ENCODE measurements around the gene ETFBKMT.

Gene ETFBKMT, protein sequence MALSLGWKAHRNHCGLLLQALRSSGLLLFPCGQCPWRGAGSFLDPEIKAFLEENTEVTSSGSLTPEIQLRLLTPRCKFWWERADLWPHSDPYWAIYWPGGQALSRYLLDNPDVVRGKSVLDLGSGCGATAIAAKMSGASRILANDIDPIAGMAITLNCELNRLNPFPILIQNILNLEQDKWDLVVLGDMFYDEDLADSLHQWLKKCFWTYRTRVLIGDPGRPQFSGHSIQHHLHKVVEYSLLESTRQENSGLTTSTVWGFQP

GRCh38 chr12:31659087-31659942 is at the start of gene ETFBKMT:
Gene ETFBKMT, plus strand, starts transcription at chr12:31659688. Its CDS starts 2,266 bp downstream, at chr12:31661954.
- peak; percentile 92 for DNase-seq (ENCODE audit: low spot score)

- DNase-seq (ENCODE audit: low spot score) = no peak
These were observed 46.7 kb upstream of the ETFBKMT start for GRCh38 chr12:31612819-31613218.

- no peak for DNase-seq (ENCODE audit: low spot score)
These were observed 41.1 kb upstream of the ETFBKMT start for GRCh38 chr12:31618228-31619025.

DNA sequence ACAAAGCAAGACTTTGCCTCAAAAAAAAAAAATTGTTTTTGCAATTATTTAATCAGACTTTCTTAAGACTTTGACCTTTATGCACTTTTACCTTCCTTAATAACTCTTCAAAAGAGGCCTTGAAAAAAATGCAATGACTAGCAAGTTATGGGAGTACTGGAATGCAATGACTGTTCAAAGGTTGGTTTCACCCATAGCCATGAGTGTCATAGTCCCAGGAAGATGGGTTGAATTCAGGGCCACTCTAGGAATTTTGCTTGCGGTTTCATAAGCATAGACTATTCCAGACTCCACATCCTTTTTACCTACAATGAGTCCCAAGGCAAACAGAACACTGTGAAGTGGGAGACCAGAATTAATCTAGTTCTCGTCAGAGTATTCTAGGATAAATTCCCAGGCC is 39.2 kb upstream of the ETFBKMT start:
- no peak for DNase-seq (ENCODE audit: low spot score)

DNA sequence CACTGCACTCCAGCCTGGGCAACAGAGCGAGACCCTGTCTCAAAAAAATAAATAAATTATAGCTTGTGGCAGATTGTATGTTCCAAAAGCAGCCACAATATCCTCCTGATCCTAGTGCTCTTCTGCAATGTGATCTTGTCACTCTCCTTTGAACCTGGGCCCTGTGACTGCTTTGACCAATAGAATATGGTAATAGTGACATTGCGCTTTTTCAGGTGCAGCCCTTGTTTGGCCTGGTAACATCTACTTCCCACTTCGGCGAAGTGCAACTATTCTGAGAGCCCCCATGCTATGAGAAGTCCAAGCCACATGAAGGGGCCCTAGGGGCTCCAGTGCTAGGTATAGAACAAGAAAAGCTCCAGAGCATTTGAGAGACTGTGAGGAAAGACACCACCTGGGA is 37.5 kb upstream of the ETFBKMT start:
- no peak for DNase-seq (ENCODE audit: low spot score)

DNA sequence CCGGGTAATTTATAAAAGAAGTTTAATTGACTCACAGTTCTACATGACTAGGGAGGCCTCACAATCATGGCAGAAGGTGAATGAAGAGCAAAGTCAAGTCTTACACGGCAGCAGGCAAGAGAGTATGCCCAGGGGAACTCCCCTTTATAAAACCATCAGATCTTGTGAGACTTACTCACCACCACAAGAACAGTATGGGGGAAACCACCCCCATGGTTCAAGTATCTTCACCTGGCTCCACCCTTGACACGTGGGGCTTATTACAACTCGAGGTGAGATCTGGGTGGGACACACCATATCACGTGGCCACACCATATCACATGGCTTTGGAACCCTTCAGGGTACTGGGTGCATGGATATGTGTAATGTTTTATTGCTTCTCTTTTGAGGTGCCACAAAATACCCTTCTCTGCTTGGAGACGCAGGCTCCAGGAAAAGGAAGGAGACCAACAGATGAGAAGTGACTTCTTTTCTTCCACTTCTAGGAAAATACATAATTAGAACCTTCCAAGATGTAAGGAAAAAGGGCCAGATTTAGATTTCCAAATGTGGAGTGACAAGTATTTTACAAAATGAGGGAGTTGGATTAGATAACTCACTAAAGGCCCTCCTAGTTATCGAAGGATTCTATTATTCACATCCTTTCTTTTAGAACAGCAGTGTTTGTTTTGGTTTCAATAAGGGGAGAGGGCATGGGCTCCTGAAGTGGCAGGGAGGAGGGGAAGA is 33.1 kb upstream of the ETFBKMT start:
- DNase-seq (ENCODE audit: low spot score) = no peak

DNA sequence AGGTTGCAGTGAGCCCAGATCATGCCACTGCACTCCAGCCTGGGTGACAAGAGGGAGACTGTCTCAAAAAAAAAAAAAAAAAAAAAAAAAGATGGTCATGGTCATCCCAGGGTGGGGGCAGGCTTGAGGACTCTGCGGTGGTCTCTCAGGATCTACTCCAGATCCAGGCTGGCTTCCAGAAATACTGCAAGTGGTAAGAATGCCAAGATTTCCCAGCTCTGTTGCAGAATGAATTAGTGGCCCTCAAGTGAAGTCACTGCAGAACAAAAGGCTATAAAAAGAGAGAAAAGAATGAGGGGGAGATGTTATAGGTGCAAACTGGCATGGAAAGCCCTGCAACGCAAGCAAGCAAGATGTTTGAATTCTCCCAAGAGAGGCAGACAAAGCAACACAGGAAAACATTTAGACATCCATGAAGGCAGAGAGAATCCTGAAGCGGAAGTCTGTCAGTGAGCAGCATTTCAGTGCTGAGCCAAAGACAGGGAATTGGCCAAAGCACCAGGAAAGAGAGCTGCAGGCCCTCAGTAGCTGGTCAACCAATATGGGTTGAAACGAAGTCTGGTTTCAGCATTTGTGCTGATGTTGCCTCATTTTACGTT is 31.9 kb upstream of the ETFBKMT start:
- DNase-seq (ENCODE audit: low spot score) = no peak

DNA sequence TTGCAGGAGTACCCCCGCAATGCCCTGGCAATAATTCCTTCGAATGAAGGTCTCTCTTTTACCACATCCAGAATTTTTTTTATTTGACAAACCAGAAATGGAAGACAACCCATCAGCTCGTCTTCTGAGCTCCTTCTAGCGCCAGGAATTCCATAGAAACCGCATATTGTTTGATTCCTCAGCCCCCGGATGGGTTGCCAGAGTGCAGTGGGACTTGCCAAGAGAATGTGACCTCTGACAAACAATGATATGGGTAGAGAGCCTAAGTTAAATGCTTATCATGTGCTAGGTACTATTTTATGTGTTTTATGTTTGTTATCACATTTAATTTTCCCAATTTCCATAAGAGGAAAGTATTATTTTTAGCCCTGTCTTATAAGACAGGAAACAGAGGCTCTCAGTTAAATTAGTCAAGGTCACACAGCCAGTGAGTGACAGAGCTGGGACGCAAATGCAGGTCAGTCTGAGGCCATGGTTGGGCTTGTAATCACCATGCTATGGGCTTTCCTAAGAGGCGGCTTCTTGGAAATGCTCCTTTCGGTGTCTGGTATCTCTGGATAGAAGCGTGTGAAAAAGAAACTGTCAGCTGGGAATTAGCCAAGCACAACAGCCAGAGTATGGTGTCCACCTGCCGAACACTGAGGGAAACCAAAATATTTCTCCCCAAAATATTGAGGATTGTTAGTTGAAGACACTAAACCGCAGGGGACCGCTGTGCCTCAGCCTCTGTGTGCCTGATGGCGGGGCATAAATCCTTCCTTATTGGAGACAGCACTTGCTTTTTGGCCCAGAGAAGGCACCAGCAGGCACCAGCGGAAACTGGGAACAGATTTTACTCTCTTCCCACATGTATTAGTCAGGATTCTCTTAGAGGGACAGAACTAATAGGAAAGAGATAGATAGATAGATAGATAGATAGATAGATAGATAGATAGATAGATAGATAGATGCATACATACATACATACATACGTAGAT is 29.4 kb upstream of the ETFBKMT start:
- no peak for DNase-seq (ENCODE audit: low spot score)

- DNase-seq (ENCODE audit: low spot score) = no peak
These were observed 28.3 kb upstream of the ETFBKMT start for GRCh38 chr12:31631023-31631724.

DNA sequence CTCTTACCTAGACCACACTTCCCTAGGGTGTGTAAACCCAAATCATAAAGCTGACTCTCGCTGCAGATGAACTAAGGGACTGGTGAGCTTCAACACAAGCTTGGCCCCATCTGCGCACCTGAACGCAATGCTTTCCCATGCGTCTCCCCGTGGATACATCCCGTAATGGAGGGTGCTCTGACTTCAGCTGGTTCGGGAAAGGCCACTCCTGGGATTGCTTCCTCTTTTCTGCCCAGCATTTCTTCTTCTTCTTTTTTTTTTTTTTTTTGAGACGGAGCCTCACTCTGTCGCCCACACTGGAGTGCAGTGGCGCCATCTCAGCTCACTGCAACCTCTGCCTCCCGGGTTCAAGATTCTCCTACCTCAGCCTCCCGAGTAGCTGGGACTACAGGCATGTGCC is 27.7 kb upstream of the ETFBKMT start:
- no peak for DNase-seq (ENCODE audit: low spot score)

DNA sequence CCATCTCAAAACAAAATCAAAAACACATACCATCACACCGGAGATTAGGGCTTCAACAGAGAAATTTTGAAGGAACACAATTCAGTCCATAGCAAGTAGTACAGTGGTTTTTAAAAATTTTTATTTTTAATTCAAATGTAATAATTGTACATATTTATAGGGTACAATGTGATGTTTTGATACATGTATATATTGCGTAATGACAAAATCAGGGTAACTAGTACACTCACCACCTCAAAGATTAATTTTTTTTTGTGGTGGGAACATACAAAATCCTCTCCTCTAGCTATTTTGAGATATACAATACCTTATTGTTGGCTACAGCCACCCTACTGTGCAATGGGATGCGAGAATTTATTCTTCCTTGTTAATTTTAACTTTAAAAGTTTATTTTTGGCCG is 26.0 kb upstream of the ETFBKMT start:
- no peak for DNase-seq (ENCODE audit: low spot score)

DNA sequence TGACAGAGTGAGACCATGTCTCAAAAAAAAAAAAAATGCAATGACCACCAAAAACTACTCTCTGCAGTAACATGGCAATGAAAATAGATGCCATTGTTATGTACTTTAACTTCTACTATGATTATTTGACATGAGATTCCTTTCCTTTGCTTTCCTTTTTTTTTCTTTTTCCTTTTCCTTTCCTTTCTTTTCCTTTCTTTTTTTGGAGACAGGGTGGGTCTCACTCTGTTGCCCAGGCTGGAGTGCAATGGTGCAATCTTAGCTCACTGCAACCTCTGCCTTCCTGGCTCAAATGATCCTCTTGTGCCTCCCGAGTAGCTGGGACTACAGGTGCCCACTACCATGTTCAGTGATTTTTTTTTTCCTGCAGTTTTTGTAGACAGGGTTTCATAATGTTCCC is 24.9 kb upstream of the ETFBKMT start:
- DNase-seq (ENCODE audit: low spot score) = no peak

- no peak for DNase-seq (ENCODE audit: low spot score)
These were observed 17.9 kb upstream of the ETFBKMT start for GRCh38 chr12:31641509-31642090.

GRCh38 chr12:31644536-31644935 is 15.0 kb upstream of the ETFBKMT start:
- no peak for DNase-seq (ENCODE audit: low spot score)

DNA sequence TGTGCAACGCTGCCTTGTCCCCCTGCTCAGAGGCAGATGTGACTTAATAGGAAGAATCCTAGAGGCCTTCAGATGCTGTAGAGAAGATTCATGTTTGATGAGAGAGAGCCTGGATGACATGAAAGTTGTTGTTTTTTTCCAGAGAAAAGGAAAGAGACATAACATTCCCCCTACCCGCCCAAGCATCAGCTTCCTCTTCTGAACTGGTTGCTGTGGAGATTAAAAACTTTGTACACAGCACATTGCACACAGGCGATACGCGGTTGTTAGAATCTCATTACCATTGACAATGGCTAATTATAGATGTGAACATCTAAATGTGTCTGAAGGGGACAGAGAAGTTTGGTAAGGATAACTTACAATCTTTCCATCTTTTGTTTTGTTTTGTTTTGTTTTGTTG is 13.6 kb upstream of the ETFBKMT start:
- DNase-seq (ENCODE audit: low spot score) = no peak

DNA sequence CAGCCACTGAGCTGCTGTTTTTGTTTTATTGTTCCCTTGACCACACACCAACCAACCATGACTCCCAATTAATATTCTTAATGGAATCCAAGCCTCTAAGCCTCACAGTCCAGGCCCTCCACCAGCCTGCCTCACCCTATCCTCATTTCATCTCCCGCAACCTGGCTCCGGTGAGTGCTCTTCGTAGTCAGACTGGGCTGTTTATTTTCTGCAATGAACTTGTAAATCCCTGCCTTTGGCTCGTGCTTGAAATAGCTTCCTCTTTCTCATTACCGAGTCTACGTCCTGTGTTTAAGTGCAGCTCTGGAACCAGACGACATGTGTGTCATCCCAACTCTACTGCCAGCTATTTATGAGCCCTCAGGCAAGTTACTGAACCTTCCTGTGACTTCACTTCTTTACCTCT is 12.4 kb upstream of the ETFBKMT start:
- DNase-seq (ENCODE audit: low spot score) = no peak

DNA sequence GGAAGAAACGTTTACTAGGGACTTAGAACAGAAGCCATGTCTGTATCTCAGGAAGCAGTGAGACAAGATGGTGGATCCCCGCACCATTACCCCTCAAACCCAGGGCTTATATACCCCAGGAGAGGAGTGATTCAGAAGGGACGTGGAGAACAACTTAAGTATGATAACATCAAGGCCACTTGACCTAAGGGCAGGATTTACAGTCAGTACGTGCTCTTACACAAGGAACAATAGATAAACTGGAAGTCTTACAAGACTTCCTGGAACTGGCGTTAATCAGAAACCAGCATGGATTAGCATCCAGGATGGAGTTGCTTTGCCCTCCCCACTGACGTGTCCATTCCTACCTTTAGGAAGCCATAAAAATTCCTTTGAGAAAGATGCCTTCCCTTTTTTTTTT is 8.6 kb upstream of the ETFBKMT start:
- DNase-seq (ENCODE audit: low spot score) = no peak

DNA sequence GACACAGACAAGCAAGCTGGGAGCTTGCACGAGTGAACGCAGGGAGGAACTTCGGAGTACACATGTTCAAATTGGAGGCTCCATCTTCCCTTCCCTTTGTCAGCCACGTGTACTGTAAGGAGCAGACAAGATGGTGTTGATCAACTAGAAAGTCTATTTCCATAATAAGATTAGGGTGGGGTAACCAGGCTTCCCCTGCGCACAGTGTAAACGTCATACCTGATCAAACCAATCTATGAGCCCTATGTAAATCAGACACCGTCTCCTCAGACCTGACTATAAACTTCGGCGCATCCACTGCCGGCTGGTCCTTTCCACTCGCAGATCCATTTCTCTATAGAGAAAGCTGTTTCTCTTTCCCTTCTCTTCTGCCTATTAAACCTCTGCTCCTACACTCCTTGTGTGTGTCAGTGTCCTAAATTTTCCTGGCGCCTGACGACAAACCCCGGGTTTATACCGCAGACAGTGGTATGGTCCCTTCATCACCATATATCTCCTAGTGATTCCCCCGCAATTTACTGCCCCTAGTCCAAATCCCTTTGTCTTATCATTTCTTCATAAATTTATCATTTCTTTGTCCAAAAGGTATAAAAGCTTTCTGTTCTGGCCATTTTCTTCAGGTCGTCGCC is 7.5 kb upstream of the ETFBKMT start:
- no peak for DNase-seq (ENCODE audit: low spot score)

DNA sequence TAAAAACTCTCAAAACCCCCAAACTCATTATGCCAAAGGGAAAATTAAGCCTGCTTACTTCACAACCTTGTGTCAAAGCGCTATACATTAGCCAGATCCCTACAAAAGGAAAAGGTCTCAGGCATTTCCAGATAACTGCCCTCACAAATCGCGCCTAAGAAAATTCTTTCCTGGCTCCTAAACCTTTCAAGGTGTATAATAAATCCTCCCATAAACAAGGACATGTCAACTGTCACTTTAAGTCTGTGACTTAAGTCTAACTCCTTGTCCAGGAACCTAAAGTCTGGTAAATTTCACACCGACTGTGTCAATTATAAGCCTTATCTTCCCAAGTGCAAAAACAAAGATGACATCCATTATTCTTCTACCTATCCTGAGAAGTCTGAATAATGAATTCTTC is 4.3 kb upstream of the ETFBKMT start:
- no peak for DNase-seq (ENCODE audit: low spot score)
